HG03571 (cell line): ENCODE measurements around the gene CEP20.

Experiments
- ATAC-seq: cut with Tn5 transposase; IDR thresholded peaks from one replicate; pipeline ENCODE4 v1.9.1; 2021; ENCODE audit not compliant: unreplicated experiment

CEP20 gene

DNA sequence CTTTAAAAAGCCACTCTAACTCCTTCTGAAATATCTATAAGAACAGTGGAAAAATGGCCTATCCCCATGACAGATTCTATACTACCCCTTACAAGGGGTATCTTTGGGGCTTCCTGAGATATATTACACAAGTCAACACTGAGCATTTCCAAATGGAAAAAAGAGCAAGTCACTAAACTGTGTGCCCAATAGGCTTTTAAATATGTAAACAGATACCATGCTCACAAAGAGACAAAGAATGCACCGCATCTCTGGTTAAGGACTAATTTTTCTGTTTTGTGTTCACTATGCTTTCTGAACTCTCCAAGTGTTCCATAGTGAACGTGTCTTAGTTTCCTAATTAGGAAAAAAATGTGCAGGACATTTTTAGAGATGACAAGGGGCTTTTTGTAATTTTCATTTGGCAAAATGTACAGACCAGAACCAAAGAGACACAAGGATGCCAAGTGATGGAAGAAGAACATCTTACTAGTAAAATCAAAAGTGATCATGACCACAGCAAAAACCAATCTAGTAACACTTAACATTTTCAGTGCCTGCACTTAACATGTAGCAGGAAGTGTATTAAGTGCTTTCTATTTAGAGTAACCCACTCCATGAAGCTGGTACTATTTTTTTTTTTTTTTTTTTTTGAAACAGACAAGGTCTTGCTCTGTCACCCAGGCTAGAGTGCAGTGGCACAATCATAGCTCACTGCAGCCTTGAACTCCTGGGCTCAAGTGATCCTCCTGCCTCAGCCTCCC is 53.1 kb downstream of the CEP20 start:
- no peak for ATAC-seq

DNA sequence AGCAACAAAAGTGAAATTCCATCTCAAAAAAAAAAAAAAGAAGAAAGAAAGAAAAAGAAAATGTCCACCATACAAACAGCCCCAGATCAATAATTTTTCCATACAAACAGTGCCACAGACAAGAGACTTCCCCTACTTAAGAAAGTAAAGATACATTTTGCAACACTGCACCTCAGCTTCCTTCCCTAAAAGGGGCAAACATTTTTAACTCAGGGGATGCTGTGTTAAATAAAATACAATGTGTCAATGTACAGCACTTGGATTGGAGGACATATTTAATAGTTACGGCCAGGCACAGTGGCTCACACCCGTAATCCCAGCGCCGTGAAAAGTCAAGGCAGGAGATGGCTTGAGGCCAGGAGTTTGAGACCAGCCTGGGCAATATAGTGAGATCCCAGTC is 53.9 kb downstream of the CEP20 start:
- ATAC-seq: no peak

DNA sequence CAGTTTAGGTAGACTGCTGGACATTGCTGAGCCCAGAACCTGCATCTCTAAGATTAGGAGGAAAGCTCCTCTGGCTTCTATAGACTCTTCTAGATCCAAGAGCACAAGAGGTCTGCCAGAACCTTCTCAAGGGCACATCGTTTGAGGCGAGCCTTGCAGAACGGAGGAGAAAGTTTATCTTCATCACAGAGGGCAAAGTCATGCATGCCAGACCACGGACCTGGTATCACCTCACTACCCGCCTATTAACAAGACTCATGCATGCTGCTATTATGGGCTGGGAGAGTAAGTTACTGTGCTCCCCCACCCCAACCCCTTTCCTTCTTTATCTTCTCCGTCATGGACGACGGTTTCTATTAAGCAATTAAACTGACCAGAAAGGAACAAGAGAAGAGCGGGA is 54.9 kb downstream of the CEP20 start:
- no peak for ATAC-seq

- no peak for ATAC-seq
Measured at GRCh38 chr16:15832241-15832640, 56.2 kb downstream of the CEP20 start.

DNA sequence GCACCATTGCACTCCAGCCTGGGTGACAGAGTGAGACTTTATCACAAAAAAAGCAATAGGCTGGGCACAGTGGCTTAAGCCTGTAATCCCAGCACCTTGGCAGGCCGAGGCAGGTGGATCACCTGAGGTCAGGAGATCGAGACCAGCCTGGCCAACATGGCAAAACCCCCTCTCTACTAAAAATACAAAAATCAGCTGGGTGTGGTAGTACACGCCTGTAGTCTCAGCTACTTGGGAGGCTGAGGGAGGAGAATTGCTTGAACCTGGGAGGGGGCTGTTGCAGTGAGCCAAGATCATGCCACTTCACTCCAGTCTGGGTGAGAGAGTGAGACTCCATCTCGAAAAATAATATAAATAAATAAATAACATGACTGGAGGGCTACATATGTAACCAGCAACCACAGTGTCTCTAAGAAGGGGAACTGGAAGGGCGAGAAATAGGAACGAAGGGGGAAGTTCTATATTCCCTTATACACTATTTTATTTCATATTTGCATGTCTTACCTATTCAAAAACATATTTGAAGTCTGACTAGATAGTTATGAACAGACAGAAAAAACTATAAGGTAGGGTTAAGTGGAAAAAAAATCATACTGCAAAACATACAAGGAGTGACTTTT is 57.5 kb downstream of the CEP20 start:
- no peak for ATAC-seq

GRCh38 chr16:15829460-15829859 is 58.9 kb downstream of the CEP20 start:
- no peak for ATAC-seq

DNA sequence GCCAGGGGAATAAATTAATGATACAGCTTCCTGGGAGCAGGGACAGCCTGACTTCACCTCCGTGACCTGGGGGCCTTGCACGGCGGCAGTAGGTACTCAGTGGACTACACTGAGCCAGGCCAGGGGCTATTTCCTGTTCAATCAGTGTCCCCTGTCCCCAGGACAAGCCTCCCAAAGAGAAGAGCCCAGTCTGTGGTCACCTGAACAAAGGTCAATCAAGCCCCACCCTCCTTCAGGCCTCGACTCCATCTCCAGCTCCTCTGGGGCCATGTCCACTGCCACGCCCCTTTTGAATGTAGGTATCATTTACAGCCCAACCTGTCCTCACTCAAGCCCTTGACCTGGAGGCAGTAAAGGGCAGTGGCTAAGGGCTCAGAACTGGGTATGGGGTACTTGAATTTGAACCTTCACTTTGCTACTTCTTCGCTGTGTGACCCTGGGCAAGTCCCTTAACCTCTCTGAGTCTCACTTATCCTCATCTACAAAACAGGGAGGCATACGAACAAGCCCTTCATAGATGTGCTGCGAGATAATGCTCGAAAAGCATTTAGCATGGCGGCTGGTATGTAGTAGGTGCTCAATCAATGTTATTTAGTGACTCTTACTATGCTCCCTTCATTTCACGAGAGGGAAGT is 60.6 kb downstream of the CEP20 start:
- ATAC-seq: no peak

DNA sequence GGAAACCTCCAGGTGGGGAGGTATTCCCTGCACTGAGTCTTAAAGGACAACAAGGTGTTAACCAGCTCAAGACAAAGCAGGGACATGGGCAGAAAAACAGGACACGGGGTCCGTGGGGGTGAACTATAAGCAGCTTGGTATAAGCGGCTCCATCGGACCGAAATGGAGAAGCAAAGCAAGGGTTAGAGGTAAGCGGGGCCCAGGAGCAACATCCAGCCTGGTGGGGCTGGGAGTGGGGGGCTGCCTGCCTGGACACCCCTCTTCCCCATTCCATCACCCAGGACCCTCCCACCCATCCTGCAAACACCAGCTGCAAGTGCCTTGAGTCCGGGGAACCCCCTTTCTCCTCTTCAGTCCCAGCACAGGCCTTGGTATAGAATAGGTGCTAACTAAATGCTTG is 61.1 kb downstream of the CEP20 start:
- no peak for ATAC-seq

GRCh38 chr16:15825750-15826305 is 62.6 kb downstream of the CEP20 start:
- ATAC-seq: no peak

DNA sequence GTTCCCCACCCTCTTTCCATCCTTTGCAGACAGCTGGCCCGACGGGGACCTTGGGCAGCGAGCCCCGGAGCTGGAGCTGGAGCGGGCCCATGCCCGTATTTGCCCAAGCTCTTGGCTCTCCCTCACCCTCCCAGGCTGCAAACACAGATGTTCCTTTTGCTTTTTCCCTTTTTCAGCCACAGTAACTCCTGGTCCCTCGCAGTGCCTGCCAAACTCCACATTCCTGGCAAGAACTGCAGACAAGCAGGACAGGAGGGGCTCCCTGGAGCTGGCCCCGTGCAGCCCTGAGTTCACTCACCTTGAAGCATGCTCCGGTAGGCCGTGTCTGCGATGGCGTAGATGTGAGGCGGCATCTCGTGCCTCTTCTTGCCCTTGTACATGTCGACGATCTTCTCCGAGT is 65.4 kb downstream of the CEP20 start:
- no peak for ATAC-seq

GRCh38 chr16:15820837-15821236 is 67.6 kb downstream of the CEP20 start:
- no peak for ATAC-seq

- ATAC-seq: no peak
Measured at GRCh38 chr16:15819046-15819445, 69.4 kb downstream of the CEP20 start.

GRCh38 chr16:15817446-15817845 is 71.0 kb downstream of the CEP20 start:
- no peak for ATAC-seq

DNA sequence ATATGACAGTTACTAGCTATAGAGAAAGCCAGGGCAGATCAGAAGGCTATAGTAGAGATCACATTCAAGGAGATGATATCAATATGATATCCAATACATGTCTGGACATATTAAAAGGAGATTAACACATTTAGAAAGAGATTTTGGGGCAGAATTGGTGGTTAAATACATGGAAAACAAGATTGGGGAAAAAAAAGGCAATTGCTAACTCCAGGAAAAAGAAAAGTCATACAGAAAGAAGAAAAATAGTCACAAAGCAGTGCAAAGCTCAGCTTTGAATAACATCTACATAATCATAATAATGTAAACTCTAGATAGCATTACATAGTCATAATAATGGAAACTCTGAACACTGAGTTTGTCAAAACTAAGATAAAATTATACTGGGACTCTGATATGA is 72.2 kb downstream of the CEP20 start:
- ATAC-seq: no peak
